A549 treated with dexamethasone at 1 μM for 4 hours (cell line): ENCODE measurements around the gene SDS. TPM values are rescaled to one million over a fixed set of nuclear protein-coding genes. Genes with fewer than 3 reads are reported as not detected.

Source experiments
- total RNA-seq: library from RNA; stranded (reverse); fragments of 200-300 nt; extraction: Qiagen RNA extraction; gene quantifications from 5 replicates; pipeline ENCODE4 v1.2.3, GENCODE V29; 2022

SDS gene, protein sequence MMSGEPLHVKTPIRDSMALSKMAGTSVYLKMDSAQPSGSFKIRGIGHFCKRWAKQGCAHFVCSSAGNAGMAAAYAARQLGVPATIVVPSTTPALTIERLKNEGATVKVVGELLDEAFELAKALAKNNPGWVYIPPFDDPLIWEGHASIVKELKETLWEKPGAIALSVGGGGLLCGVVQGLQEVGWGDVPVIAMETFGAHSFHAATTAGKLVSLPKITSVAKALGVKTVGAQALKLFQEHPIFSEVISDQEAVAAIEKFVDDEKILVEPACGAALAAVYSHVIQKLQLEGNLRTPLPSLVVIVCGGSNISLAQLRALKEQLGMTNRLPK
- 0.31 to 1.9 TPM (median 1.7 TPM) in 5 replicates for total RNA-seq

DNA sequence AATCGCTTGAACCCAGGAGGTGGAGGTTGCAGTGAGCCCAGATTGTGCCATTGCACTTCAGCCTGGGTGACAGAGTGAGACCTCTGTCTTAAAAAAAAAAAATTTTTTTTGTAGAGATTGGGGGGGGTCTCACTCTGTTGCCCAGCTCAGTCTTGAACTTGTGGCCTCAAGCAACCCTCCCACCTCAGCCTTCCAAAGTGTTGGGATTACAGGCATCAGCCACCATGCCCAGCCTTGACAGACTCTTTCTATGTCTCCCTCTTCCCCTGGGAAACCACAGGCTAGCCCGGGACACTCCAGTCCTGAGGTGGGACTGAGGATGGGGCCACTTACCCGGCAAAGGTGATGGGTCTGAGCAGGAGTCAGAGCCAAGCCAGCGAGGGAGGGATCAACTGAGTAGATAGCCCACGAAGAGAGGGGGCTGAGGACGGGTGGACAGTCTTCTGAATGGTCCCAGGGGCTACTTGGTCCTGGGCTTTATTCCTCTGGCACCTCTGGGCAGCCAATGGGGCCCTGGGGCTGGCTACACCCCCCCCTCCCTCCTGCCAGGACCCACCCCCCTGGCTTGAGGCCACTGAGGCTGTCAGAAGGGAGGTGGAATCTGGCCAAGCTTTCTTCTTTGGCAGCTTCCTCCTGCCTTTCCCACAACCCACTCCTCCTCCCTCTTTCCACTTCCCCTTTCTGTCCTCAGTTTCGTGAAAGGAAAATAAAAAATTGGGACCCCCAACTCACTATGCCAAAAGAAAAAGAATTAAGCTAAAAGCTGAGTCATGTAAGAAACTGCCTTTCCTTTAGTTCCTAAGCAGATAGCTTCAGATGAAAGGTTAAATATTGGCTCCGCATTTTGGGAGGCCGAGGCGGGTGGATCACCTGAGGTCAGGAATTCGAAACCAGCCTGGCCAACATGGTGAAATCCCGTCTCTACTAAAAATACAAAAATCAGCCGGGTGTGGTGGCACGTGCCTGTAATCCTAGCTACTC lies at the start of gene SDS:
Gene SDS, minus strand, starts transcription at position 453 of the 981 bp plus-strand sequence. CDS start 4,179 bp downstream, outside the sequence.

DNA sequence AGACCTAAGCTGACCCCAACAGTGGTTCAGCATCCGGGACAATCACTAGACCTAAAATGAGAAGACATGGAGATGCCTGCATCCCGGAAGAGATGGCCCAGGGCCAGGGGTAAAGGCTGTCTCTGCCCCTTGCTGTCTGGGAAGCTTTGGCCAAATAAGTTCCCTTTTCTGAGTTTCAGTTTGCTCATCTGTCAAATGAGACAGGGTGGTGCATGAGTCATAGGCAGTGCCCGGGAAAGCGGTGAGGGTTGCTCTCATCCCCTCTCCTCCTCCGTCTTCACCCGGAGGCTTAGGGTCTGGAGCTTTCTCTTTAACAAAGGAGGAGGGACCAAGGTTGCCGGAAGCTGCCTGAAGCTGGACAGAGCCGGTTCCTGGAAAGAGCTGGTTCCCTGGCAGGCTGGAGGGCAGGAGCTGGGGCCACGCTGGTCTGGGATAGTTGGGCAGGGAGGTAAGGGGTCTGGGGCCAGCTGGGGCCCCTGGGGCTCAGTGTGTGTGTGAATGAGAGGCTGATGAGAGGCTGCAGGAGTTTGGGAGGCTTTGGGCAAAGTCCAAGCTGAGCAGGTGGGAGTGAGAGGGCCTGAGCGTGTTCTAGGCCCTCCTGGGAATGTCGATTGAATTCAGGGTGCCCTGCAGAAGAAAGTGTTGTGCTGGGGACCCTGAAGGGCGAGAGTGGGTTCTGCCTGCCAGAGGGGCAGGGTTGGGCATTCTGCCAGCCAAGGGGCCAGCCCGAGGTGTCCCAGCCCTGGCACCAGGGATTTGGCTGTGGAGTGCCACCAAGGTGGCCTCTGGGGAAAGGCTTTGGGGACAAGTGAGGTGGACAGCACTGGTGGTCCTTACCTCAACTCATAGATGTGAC lies 18.6 kb upstream of the SDS start, which contains the start of gene SDSL:
Gene SDSL, plus strand, starts transcription at position 351 of the 856 bp plus-strand sequence. CDS start 5,603 bp downstream, outside the sequence.

DNA sequence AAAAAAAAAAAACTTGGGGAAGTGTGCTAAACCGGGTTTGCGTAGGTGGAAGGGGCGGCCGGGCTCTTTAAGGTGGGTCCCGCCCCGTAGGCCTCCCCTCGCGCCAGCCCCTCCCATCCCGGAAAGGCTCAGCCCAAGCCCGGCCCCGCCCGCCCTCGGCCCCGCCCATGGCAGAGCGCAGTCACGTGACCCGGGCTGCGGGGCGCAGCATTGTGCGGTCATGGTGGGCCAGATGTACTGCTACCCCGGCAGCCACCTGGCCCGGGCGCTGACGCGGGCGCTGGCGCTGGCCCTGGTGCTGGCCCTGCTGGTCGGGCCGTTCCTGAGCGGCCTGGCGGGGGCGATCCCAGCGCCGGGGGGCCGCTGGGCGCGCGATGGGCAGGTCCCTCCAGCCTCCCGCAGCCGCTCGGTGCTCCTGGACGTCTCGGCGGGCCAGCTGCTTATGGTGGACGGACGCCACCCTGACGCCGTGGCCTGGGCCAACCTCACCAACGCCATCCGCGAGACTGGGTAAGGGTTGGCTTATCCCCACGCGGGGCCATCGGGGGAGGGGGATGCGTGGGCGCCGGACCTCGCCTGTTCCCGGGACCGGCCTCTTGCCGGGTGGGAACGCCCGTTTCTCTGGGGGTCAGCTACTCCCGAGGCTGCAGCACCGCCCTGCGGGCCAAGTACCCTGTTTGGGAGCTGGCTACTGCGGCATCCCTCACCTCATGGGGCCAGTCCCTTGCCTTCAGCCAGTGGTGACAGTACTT lies 45.1 kb downstream of the SDS start, which contains the start of gene PLBD2:
Gene PLBD2, plus strand, starts transcription at position 207 of the 752 bp plus-strand sequence. Its CDS starts 14 bp downstream, at position 221.

Other genes with a start within 250 kb of the SDS start
- gene DDX54, start 218.4 kb downstream of the SDS start, total RNA-seq, result 47.3 to 86.4 TPM (median 79.0 TPM) in 5 replicates
- 23.2 to 33.1 TPM (median 32.7 TPM) in 5 replicates for gene RITA1, start 218.2 kb downstream of the SDS start, total RNA-seq
- gene TPCN1, start 182.4 kb downstream of the SDS start, total RNA-seq, result 13.2 to 21.3 TPM (median 19.8 TPM) in 5 replicates
- gene SLC8B1, start 68.8 kb downstream of the SDS start, total RNA-seq, result 7.1 to 10.5 TPM (median 9.6 TPM) in 5 replicates
- gene PLBD2, start 45.3 kb downstream of the SDS start, total RNA-seq, result 25.4 to 46.6 TPM (median 43.2 TPM) in 5 replicates
- gene SDSL, start 18.5 kb upstream of the SDS start, total RNA-seq, result 22.3 to 26.3 TPM (median 24.0 TPM) in 5 replicates
- gene LHX5, start 68.0 kb upstream of the SDS start, total RNA-seq, result 0.05 to 0.08 TPM (median 0.06 TPM) in 3 of 5 replicates, not detected in the others